Ecto neural progenitor cell (in vitro differentiated cells): ENCODE results near the gene RPS21.

Experiments
- DNase-seq: peaks from one replicate; pipeline ENCODE4 v3.0.0-alpha.2; 2018; ENCODE audit warnings: low spot score

The RPS21 gene

GRCh38 chr20:62410746-62411478 lies 24.0 kb downstream of the RPS21 start:
- DNase-seq = no peak

DNA sequence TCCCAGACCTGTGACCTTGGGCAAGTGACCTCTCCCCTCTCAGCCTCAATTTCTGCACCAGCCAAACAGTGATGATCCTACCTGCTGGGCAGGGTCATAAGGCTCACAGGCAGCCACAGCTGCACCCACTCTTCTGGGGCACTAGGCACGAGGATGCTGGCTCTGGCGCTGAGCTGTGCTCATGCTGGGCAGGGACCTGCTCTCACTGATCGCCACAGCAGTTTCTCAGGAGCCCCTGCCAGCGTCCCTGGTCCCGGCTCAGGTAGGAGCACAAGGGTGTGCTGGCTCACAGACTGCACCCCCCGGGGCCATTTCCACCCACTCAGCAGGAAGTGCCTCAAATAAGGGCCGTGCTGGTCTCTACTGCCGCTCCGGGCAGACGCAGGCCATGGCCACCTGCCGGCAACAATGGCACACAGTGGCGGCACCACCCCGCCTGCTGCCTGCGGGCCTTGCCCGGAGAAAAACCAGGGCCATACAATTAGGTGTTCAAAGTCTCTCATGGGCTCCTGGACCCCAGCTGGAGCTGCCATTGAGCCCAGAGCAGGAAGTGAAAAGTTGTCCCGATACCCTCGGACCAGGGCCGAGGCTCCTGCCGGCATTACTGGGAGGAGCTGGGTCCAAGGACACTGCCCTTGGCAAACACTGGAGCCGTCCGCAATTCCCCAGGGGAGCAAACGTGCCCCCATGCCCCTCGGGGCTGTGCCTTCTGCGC lies 24.7 kb downstream of the RPS21 start:
- DNase-seq = no peak

DNA sequence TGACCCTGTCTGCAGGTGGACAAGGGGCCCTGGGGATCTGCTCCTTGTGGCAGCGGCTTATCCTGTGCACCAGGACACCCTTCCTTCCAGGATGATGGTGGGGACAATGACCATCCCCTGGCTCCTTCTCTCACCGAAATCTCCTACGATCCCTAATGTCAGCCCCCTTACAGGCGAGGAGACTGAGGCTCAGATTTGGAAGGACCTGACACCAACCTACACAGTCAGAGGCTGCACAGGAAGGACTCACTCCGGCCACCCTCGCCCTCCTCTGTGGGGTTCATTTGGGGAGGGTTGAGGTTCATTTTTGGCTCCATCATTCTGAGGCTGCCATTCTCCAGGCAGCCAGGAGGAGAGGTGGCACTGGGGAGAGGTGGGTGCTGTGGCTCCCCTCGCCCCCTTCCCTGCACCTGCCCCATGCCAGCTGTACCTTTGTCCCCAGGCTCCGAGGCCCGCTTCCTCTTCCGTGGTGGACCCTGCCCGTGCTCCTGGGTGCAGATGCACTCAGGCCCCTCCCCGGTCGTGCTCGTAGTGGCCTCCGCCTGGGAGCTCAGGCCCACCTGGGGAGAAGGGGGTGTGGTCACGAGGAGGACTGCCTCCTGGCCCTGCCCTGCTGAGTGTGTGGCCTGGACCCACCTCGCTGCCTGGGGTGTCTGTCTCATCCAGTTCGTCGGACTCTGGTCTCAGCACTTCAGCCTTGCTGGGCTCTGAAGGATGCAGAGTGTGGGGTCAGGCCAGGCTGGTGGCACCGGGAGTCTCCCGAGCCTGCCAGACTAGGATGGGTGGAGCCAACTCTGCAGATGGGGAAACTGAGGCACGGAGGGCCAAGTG lies 25.5 kb downstream of the RPS21 start:
- DNase-seq = no peak

DNA sequence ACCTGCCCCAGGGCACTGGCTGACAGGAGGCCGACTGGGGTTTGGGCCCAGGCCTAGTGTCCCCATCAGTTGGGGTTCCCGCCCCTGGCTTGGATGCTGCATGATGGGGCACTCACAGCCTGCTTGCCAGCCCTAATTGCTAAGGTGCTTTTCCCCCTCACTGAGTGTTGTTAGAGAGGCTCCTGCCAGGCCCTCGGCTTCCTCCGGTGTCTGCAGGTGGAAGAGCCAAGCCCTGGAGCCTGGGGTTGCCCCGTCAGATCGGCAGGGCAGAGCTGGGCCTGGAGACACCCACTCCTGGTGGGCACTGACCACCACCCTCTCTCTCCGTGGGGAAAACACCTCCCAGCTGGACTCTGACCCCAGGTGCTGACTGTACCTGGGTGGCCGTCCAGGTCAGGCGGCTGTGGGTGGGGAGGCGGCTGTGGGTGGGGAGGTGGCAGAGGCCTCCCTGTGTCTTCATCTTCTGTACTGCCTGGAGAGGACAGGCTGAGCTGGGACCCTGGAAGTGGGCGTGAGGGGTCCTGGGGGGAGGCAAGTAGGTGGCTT lies 26.2 kb downstream of the RPS21 start:
- DNase-seq = no peak

DNA sequence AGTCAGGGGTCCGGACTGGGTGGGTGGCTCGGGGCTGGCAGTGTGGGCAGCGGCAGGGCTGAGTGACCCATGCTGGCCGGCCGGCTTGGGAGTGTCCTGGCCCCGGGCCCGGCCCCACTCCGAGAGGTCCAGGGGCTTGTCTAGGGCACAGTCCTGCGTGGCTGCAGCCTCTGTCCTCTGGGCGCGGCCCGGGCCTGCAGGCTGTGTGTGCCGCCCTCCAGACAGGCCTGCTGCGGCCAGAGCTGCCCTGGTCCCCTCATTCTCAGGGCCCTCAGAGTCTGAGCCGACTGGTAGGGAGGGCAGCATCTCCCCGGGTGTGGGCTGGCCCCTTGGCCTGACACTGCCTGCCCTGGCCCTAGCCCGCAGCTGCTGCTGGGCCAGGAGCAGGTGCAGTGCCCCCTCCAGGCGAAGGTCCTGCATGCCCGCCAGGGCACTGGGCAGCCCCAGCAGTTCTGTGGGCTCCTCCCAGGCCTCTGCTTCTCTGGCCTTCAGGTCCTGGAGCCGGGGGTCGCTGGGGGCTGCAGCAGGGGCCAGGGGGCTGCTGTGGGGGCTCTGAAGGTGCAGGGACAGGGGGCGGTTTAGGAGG lies 27.1 kb downstream of the RPS21 start:
- no peak for DNase-seq

DNA sequence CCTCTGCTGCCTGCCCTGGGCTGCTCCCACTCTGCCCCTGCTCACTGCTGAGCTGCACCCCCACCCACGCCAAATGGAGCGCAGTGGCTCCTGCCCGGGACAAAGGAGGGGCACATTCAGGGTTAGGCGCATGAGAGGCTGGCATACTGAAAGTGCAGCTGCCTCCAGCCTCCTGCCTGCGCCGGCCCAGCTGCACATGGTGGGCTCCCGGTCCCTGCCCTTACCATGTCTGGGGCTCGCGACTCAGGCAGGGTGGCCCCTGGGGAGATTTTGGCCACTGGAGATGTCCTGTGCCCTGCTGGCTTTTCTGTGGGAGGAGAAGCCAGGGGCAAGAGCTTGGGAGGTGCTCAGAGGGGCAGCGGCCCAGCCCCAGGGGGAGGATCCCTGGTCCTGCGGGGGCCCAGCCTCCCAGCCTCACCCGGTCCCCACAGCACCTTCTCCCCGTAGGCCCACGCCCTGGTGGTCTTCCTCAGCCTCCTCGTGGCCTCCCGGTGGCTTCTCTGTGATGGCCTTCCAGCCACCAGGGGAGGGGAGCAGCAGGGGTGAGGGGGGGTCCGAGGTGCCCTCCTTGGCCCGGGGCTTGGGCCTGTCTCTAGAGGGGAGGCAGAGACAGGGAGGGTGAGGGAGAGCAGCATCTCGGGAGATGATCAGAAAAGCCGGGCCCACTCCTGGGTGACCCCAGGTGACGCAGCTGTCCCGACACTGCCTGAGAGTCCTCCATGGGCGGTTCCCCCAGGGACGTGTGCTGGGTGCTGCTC lies 28.6 kb downstream of the RPS21 start:
- no peak for DNase-seq

GRCh38 chr20:62416651-62417637 lies 30.0 kb downstream of the RPS21 start:
- DNase-seq = no peak

DNA sequence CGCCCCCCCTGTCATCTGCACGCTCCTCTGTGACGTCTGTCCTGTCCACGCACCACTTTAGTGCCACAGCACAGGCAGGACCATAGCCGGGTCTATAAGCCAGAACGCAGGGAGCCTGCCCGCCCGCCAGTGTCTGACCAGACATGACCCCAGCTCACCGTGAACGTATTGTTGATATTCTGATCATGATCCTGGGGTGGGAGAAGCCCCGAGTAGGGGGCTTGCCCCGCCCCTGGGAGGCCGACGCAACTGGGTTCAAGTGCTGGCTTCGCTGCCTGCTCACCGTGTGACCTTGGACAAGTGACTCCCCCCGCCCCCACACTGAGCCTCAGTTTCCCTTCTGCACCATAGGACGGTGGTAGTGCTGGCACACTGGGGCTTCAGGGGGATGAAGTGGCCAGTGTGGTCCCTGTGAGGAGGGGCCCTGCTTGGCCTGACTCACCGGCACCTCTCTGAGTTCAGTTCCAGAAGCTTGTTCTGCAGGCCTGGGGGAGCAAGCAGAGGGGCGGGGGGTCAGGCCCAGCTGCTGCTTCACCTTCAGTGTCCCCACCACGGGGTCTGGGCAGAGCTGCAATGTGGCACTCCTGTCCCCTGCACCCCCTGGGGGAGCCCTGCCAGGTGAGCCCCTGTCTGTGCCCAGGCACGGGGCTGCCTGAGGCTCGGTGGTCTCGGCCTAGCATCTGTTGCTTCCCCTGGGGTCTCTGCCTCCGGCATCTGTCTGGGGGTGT lies 31.2 kb downstream of the RPS21 start:
- no peak for DNase-seq

DNA sequence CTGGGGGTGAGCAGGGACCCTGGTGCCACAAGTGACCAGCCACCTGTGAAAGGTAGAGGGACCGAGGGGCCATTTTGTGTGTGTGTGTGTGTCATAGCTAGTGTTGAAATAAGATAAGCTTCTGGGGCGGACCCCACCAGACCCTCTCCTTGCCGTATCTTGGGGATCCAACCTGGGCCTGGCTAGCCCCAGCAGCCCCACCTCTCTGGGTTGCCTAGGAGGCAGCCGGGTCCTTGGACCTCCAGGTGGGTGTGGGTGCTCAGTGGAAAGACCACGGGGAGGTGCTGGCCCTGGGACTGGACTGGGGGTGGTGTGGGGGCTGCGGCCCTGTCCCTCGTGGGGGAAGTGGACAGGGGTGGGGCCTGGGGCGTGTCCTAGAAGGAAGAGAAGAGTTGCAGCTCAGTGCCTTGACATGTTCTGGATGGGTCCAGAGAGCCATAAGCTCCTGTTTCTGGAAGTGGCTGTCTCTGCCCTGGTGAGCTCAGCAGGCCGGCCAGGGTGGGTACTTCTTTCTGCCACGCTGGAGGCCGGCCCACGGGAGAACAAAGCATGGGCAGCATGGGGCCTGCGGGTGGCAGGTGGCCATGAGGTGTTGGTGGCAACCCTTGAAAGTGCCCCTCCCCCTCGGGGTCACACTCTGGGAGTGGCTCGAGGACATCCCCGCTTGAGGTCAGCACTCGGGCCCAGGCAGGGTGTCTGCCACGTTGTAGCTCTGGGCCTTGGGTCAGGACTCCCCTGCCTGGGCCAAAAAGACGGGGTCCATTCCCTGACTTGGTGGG lies 32.0 kb downstream of the RPS21 start:
- no peak for DNase-seq

- DNase-seq = no peak
These were observed 32.9 kb downstream of the RPS21 start for GRCh38 chr20:62419759-62420158.

GRCh38 chr20:62420846-62421715 lies 34.2 kb downstream of the RPS21 start:
- no peak for DNase-seq

DNA sequence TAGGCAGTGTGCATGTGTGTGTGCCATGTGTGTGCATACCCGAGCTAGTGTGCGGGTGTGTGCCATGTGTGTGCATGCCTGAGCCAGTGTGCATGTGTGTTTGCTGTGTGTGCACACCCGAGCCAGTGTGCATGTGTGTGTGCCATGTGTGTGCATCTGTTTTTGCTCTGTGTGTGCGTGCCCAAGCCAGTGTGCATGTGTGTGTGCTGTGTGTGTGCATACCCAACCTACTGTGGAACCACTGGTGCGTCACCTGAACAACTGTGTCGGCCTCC lies 34.8 kb downstream of the RPS21 start:
- DNase-seq = no peak

DNA sequence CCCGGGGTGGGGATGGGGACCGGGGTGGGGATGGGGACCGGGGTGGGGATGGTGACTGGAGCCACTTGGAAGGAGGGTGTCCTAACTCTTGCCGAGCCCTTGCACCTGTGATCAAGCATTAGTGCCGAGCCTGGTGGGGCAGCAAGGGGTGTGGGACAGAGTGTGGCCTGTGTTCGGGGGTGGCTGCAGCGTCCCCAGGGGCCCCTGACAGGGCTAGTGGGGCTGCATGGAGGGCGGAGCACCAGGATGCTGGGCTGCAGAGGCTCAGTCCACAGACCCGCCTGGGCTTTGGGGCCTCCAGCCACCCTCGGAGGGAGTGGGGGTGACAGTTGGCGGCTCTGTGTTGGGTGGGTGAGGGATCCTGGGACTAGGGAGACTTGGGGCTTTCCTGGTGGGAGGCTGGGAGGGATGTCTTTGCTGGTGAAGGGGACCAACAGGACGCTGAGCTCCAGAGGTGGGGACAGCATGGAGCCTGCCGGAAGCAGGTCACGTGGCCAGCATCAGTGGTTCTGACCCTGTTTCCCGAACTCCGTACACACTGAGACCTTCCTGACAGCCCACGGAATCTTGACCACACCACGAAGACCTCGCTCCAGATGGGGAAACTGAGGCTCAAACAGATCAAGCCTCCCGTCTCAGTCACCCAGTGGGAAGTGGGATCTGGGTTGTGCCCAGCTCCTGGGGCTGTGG lies 35.9 kb downstream of the RPS21 start:
- no peak for DNase-seq

DNA sequence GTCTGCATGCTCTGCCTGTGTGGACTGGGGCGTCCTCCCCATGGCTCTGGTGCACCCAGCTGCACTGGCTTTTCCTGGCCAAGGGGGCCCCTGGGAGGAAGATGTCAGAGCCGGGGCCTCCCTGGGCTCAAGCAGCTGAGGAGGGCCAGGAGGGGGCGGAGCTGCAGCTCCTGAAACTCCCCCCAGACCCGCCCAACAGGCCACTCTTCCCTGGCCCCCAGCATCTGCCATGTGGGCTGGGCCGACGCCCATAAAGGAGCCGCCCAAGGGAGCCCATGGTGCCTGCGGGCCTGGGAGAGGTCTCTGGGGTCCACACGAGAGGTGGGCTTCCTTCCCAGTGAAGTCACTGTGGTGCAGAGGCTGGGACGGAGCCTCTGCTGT lies 36.4 kb downstream of the RPS21 start:
- DNase-seq = no peak

GRCh38 chr20:62424249-62425107 lies 37.6 kb downstream of the RPS21 start:
- DNase-seq = no peak

DNA sequence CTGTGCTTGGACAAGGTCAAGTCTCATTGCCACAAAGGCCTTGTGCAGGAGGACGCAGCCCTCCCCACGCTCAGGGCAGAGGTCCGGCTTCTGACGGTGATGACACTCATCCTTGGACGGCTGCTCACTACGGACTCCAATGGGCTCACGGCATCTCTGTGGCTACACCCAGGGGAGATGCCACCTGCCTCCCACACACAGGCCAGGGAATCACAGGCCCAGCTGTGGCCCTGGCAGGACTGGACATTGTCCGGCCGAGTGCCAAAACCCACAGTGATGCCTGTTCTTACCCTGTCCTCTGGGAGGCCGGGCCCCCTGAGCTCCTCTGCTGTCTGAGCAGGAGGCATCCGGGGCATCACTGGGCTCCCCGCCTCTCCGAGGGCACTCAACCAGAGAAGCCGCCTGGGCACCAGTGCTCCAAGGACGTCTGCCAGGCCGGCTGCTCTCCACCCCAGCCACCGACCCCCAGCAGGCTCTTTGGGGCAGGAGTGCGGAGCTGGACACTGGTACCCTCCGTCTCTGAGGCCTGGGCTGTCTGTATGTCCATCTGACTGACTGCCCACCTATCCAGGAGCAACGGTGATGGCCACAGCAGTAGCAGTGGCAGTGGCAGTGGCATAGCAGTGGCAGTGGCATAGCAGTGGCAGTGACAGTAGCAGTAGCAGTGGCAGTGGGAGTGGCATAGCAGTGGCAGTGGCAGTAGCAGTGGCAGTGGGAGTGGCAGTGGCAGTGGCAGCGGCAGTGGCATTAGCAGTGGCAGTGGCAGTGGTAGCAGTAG lies 38.6 kb downstream of the RPS21 start:
- DNase-seq = no peak
